ENCODE results near the gene UTY.

UTY gene

DNA sequence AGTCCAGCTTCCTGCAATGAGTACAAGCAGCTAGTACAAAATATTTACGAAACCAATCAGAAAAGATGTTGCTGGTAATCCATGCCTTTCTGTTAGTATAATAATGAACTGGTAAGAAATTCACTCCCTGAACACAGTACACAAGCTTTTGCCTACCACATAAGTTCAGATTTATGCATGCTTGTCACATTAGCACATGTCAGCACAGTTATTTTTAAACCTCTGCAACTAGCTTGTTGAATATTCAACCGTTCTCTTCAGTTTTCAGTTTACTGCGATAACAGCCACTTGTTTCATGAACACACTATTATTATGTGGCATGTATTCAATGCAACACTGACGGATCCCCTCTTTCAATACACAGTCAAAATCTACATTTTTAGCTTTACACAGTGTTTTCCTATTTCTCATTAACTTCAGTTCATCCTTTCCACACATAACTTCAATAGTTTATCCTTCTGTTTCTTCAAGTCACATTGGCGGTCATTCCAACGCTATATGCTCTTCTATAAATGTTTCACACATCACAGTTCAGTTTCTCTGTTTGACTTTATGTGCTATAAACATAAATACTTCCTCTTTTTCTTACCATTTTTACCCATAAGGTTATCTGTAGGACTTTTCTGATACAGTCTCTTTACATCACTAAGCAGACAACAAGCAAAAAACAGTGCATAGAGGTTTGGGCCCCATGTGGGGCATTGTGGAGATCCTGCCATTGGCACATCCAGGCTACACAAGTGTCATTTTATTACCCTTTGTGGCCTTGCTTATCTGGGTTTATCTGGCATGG, 62.8 kb downstream of the UTY start:
- FAIRE-seq (peak; percentile 92), DNase-seq (ENCODE audit: insufficient read length, low spot score) (no peak)

DNA sequence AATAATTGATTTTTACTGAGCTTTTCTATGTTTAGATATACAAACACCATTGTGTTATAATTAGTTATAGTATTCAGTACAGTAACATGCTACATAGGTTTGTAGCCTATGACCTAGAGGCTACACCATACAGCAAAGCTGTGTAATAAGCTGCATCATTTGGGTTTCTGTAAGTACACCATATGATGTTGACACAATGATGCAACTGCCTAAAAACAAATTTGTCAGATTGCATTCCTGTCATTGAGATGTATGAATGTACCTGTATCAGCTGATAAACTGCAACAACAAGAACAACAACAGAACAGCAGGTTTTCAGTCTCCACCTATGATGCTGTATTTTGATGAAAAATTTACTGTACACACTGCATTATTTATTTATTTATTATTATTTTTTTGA, 64.3 kb downstream of the UTY start:
- DNase-seq (ENCODE audit: insufficient read length, low spot score): no peak
- FAIRE-seq: no peak

DNA sequence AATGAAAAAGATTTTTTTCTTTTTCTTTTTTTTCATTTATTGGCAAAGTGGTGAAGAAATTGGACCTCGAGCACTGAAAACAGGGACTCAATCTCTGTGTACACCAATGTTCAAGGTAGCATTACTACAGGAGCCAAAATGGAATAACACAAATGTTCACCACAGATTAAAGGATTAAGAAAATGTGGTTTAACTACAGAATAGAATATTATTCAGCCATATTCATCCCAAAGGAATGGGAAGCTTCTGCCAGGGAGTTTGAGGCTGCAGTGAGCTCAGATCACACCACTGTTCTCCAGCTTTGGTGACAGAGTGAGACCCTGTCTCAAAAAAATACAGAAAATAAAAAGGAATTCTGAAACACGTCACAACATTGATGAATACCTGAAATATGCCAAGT, 81.0 kb downstream of the UTY start:
- FAIRE-seq (no peak), DNase-seq (ENCODE audit: insufficient read length, low spot score) (no peak)

DNA sequence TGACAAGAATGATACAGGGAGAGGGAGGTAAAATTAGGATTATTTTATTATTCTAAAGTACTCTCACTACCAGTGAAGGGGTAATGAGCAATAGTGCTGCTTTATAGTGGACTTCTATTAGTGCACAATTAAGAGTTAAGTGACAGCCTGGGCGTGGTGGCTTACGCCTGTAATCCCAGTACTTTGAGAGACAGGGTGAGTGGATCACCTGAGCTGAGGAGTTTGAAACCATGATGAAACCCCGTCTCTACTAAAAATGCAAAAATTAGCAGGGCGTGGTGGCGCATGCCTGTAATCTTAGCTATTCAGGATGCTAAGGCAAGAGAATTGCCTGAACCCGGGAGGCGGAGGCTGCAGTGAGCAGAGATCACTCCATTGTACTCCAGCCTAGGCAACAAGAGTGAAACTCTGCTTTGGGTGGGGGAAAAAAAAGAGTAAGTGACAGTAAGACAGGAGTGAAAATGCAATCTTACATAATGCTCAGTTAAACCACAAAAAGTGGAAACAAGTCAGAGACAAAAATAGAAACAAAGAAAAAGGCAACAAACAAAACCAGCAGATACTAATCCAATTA, 98.6 kb downstream of the UTY start:
- no peak for DNase-seq (ENCODE audit: insufficient read length, low spot score)
- FAIRE-seq: peak; percentile 83

DNA sequence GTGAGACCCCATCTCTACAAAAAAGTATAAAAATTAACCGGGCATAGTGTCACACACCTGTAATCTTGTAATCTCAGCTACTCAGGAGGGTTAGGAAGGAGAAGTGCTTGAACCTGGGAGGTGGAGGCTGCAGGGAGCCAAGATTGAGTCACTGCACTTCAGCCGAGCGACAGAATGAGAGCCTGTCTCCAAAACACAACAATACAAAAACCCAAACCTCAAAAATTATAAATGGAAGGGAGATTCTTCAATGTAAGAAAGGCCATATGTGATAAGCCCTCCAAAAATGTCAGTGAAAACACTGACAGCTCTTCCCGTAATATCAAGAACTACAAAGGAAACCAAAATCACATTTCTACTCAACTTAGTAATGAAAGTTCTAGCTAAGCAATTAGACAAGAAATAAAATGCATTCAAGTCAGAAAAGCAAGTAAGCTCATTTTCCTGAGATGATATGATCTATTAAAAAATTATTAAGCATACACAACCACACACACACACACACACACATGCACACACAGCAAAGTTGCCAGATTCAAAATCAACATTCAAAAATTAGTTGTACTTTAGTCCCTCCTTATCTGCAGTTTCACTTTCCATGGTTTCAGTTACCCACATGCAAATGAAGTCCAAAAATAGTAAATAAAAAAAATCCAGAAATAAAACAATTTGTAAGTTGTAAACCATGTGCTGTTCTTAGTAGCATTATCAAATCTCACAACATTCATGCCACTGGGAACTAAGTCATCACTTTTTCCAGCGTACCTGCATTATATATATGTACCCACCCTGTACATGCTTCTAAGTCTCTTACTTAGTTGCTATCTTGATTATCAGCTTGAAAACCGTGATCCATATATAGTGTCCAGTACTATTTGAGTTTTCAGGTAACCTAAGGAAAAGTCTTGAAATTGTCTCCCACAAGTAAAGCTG, 108.7 kb downstream of the UTY start:
- DNase-seq (ENCODE audit: insufficient read length, low spot score) (no peak), FAIRE-seq (peak; percentile 92)

DNA sequence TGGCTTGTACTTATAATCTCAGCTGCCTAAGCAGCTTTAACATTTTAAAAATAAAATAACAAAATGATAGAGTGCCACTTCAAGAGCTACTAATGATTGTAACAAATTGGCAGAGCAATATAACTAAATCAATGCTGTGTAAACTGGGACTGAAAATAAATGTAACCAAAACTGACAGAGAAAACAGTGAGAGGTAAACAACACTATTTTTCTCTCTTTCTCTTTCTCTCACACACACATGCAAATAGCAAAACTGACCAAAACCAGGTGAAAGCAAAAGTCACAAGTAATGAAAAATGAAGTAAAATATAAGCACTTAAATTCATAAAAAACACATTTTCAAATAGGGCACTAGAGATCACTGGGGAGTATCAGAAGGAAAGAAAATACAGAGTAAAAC, 109.6 kb downstream of the UTY start:
- FAIRE-seq (peak; percentile 45), DNase-seq (ENCODE audit: insufficient read length, low spot score) (no peak)

DNA sequence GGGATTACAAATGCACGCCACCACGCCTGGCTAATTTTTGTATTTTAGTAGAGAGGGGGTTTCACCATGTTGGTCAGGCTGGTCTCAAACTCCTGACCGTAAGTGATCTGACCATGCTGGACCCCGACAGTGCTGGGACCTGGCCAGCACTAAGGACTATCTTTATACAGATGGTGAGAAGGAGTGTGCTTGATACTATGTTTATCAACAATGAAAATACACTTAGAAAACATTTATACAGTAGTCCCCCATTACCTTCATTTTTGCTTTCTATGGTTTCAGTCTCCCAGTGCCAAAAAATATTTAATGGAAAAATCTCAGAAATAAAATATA, 111.4 kb downstream of the UTY start:
- DNase-seq (ENCODE audit: insufficient read length, low spot score) (no peak), FAIRE-seq (no peak)

DNA sequence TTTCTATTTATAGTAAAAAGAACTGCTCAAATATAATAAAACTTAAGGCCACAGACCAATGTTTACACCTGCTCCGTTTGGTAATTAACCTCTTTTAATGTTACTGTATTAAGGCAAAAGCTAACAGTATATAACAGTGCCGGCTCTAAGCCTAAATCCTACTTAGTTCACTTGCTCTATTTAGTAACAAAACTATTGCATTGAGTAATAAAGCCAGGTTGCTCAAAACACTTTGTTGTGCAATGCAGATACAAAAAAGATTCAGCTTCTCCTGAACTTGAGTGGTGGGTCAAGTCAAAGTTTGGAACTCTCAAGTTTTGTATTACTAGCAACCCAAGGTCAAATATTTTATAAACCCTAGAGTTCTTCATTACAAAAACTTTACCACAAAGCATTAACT, 116.2 kb downstream of the UTY start:
- FAIRE-seq (peak; percentile 73), DNase-seq (ENCODE audit: insufficient read length, low spot score) (no peak)

DNA sequence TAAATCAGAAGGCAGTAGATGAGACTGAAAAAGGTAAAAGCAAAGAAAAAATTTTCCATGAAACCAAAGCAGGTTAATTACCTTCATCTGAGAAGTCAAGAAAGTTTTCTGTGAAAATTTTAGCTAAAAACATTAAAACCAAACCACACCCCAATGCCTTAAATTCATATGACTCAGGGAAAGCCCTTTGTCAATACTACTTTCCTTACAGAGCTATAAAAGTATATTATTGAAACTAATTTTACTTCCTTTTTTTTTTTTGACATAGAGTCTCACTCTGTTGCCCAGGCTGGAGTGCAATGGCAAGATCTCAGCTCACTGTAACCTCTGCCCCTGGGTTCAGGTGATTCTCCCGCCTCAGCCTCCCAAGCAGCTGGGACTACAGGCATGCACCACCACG, 117.2 kb downstream of the UTY start:
- no peak for DNase-seq (ENCODE audit: insufficient read length, low spot score)
- no peak for FAIRE-seq

DNA sequence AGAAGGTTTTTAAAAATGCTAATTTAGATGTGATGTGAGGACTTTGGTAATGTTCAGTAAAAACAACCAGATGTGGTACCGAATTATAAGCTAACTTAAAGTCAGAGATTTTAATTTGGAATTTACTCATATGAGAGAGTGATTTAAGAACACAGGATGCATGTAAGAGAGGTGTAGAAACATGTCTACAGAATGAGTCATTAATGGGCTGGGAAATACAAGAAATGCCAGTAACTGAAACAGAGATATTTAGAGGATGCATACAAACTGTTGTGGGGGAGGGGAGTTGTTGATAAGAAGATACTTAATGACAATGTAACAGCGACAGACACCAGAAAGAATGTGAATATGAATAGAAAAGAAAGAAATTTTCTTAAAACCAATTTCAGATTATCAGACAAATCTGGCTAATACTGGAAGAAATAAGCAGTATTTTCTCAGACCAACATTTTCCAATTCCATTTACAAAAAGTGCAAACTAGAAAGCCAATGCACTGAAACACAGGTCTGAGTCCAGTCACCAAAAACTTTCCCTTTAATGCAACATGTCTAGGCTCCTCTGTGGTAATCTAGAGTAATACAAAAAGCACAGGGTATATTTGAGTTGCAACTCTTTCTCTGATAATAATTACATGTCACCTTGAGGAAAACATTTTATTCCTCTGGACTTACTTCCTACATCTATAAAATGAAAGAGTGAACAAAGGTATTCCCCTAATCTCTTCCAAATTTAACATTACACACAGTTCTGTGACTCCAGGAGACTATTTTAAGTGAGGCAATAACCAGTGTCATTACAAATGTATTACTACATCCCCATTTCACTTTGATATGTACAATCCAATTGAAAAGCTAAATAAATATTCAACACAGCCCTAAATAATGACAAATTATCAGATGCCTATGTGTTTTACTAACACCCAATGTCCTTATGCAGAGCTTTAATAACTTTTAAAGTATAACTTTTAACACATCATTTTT, 117.9 kb downstream of the UTY start:
- no peak for DNase-seq (ENCODE audit: insufficient read length, low spot score)
- peak; percentile 45 for FAIRE-seq

DNA sequence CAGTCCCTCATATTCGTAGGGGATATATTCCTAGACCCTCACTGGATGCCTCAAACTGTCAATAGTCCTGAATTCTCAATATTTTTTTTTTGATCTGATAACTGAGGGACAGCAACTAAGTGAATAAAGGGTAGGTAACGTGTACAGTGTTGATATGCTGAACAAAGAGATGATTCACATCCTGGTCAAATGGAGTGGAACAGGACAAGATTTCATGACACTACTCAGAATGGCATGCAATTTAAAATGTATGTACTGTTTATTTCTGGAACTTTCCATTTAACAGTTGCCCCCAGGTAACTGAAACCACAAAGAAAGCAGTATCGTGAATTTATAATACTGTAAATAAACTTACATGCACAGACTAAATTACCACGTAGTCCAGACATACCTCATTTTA, 128.4 kb downstream of the UTY start:
- DNase-seq (ENCODE audit: insufficient read length, low spot score): no peak
- no peak for FAIRE-seq

DNA sequence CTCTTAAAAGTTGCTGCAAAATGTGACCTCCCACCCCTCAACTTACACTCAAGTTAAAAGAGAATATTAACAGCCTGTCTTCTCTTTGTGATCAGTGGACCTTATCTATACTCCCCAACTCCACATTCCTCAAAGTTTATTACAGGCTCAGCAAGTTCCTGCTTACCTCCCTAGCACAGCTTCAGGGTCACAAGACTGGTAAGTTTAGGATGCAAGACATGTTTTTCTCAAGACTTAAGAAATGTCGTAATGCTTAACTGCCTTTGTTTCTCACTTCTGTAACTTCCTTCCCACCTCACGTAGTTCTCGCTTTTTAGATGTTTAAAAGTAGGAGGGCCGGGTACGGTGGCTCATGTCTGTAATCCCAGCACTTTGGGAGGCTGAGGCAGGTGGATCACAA, 132.7 kb downstream of the UTY start:
- DNase-seq (ENCODE audit: insufficient read length, low spot score): no peak
- FAIRE-seq: peak; percentile 84

DNA sequence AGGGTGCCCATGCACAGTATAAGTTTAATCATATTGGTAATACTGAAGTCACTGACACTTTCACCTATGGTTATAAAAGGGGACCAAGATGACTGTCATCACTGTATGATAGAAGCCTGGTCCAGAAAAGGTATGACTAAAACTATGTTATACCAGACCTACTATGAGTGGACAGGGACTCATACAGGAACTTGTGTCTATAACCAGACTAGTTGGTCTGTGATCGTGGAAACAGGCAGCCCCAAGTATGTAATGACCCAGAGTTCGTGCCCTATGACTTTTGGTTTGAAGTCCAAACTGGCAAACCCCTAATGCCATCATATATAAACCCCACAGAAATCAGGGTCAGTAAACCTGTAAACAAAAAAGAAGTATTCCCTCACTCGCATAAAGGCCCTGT, 134.3 kb downstream of the UTY start:
- DNase-seq (ENCODE audit: insufficient read length, low spot score): no peak
- FAIRE-seq: no peak

DNA sequence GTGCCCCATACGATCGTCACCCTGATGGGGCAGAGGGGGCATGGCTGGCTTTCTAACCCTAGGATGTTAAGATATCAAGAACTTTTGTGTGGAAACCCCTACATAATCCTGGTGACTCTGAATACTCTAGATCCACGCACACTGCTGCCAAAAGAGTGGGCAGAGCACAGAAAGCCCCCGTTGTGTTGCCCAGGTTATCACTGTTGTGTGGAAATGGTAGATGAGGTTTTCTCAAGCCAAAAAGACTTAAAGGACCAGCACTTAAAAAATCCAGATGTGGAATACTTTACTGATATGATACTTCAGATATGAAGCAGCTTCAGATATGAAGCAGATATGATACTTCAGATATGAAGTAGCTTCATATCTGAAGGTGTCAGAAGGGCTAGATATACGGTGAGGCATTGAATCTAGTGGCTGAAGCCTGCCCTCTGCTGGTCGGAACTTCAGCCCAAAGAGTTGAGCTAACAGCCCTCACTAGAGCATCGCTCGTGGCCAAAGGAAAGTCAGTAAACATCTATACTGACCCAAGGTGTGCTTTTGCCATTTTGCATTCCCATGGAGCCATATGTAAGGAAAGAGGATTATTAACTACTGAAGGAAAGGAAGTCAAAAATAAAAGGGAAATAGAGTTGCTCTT, 136.4 kb downstream of the UTY start:
- FAIRE-seq (peak; percentile 86), DNase-seq (ENCODE audit: insufficient read length, low spot score) (peak; percentile 0)

DNA sequence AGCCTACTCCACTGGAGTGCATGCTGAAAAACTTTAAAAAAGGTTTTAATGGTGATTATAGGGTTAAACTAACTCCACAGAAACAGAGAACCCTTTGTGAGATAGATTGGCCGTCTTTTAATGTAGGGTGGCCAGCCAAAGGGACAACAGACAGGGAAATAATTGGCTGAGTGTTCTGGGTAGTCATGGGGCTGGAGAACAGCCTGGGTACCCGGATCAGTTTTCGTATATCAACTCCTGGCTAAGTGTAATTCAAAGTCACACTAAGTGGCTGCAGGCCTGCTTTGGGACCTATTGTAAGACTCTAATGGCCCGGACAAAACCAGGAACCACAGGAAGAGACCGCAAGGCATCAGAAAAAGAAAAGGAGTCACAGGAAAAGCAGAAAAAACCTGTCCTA, 139.9 kb downstream of the UTY start:
- no peak for FAIRE-seq
- no peak for DNase-seq (ENCODE audit: insufficient read length, low spot score)

DNA sequence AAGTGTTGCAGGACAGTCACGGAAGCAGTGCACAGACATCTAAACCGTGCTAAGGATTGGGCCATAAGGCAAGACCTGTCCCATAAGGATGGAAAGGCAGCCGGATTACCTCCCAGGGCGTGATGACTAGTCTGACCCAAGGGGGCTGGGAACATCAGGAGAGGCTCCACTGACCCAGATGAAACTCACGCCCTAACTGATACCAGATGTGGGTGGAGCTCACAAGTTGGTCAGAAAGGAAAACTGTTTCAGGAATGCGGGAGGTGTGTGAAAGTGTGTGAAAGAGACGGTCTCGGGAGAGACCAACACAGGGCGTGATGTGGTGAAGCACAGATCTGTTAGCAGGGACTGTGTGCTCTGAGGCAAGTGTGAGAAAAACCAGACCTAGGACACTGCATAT, 140.5 kb downstream of the UTY start:
- no peak for DNase-seq (ENCODE audit: insufficient read length, low spot score)
- FAIRE-seq: no peak

DNA sequence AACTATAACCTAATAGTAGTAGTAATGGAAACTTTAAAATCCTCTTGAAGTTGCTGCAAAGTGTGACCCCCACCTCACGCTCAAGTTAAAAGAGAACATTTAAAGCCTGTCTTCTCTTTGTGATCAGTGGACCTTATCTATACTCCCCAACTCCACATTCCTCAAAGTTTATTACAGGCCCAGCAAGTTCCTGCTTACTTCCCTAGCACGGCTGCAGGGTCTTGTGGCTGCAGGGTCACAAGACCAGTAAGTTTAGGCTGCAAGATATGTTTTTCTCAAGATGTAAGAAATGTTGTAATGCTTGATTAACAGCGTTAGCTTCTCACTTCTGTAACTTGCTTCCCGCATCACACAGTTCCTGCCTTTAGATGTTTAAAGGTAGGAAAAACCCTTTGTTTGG, 141.1 kb downstream of the UTY start:
- no peak for DNase-seq (ENCODE audit: insufficient read length, low spot score)

DNA sequence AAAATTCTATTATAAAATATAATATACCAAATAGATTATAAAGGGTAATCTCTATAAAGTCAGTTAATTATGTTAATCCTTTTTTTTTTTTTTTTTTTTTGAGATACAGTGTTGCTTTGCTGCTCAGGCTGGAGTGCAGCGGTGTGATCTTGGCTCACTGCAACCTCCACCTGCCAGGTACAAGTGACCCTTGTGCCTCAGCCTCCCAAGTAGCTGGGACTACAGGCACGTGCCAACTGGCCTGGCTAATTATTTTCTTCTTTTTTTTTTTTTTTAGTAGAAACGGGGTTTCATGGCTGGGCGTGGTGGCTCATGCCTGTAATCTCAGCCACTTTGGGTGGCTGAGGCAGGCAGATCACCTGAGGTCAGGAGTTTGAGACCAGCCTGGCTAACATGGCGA, 141.9 kb downstream of the UTY start:
- no peak for DNase-seq (ENCODE audit: insufficient read length, low spot score)
- no peak for FAIRE-seq

More for the DNA sequence above, 141.1 kb downstream of the UTY start:
- FAIRE-seq: peak; percentile 31

DNA sequence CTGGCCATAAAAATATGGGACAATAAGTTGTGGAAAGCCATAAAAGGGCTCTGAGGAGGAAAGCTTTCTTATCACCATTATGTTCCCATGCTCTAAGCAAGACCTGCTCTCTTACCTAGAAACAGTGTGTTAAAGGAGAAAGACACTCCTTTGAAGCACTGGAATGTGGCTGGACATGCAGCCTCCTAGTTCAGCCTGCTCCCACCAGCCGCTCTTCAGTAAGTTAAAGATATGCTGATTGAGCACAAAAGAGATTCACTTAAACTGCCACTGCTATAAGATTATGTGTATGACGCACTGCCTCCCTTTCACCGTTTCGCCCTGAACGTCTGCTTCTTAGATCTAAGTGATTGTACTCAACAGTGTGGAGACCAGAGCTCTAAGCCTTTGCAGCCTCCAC, 146.0 kb downstream of the UTY start:
- DNase-seq (ENCODE audit: insufficient read length, low spot score): no peak
- FAIRE-seq: no peak

DNA sequence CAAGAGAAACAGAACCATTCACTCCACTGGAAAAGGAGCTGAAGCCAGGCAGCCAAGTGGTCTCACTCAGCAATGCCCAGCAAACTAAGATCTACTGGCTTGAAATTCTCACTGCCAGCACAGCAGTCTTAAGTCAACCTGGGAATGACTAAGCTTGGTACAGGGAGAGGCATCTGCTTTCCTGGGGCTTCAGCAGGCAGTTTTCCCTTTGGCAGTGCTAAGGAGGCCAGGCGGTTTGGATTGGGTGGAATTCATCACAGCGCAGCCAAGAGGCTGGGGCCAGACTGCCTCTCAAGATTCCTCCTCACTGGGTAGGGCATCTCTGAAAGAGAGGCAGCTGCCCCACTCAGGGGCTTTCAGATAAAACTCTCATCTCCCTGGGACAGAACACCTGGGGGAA, 149.2 kb downstream of the UTY start:
- DNase-seq (ENCODE audit: insufficient read length, low spot score): no peak
- no peak for FAIRE-seq

All from GM19239 (cell line).